ENCODE results near the gene SSR3.
"Not testable (repeated sequence)": the region's sequence is repeated elsewhere in the genome, so short reads cannot be mapped to it uniquely, and the experiment has no call there.

SSR3 gene

GRCh38 chr3:156575641-156576040, 20.7 kb upstream of the SSR3 start:
- no peak for DNase-seq

DNA sequence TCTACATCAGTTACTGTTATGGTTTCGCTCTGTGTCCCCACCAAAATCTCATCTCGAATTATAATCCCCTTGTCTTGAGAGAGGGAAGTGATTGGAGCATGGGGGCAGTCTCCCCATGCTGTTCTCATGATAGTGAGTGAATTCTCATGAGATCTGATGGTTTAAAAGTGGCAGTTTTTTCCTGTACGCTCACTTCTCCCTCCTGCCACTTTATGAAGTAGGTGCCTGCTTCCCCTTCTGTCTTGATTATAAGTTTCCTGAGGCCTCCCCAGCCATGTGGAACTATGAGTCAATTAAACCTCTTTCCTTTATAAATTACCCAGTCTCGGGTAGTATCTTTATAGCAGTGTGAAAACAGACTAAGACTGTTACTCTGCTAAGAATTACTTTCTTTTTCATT, 15.0 kb upstream of the SSR3 start:
- not testable (repeated sequence) for DNase-seq

- DNase-seq: not testable (repeated sequence)
These were observed 14.1 kb upstream of the SSR3 start for GRCh38 chr3:156569016-156569415.

- DNase-seq: no peak
These were observed 9.2 kb upstream of the SSR3 start for GRCh38 chr3:156563900-156564682.

DNA sequence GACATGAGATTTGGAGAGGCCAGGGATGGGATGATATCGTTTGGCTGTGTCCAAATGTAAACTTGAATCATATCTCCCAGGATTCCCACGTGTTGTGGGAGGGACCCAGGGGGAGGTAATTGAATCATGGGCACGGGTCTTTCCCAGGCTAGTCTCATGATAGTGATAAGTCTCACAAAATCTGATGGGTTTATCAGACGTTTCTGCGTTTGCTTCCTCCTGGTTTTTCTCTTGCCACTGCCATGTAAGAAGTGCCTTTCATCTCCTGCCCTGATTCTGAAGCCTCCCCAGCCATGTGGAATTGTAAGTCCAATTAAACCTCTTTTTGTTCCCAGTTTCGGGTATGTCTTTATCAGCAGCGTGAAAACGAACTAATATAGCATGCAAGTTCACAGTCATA, 7.6 kb upstream of the SSR3 start:
- DNase-seq: not testable (repeated sequence)

DNA sequence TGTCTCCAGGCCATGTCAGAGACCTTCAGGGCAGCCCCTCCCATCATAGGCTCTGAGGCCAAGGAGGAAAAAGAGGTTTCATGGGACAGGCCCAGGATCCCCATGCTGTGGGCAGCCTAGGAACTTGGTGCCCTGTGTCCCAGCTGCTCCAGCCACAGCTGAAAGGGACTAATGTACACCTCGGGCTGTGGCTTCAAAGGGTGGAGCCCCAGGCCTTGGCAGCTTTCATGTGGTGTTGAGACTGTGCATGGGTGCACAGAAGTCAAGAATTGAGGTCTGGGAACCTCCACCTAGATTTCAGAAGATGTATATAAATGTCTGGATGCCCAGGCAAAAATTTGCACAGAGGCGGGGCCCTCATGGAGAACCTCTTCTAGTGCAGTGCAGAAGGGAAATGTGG, 6.6 kb upstream of the SSR3 start:
- DNase-seq: no peak

DNA sequence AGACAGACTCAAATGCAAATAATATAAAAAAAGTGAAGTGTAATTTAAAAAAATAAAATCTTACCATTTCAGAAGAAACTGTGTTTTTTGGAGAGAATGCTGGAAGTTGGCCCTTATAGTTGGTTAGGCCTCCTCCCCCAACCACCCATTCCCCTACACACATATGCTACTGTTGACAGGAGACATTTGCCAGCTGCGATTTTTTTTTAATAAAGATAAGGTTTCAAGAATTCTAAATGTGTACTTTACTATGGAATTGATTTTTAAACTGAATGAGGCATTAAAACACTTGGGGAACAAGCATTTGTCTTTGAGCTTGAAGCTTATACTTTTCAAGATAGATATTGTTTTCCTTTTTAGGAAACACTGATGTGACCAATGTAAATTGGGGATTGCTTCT, 4.4 kb upstream of the SSR3 start:
- no peak for DNase-seq

- DNase-seq: no peak
These were observed 3.5 kb upstream of the SSR3 start for GRCh38 chr3:156558389-156558788.

DNA sequence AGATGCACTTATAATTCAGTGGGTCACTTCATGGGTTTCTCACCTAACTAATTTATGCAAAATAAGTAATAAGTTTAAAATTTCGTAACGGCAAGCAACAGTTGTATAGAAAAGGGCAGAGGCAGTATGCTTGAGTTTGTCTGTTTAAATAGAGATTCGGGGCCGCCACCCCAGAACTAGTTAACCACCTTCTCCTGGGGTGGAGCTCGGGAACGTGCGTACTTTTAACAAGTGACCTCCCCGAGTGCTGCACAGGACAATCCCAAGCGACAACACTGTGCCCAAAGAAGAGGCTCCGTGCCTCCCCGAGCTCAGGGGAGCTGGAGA, 439 bp downstream of the SSR3 start:
- DNase-seq: no peak

DNA sequence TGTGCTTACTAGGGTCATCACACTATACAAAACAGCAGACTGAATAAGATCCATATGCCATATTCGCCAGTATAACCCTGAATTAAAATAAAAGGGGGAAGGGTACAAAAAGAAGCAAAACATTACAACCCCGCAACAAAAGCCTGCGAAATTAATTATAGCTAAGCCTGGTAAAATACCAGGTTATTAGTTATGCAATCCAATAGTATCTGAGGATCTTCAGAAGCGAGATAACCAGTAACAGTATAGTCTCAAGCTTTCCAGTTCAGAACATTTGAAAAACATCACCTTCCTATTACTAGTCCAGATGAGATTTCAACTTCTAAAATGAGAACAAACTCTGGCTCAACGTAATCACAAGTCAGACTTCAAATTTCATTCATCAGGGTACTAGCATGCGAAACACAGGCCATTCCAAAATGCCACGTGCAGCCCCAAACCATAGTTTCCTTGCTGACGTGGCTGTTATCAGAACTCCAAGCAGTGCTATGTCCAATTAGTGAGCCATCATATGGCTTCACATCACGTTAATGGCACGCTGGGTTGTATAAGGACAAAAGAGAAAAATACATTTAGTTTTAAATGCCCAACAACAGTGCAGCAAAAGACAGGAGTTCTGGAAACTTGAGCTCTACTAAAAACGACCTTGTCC, 1.1 kb downstream of the SSR3 start:
- no peak for DNase-seq

DNA sequence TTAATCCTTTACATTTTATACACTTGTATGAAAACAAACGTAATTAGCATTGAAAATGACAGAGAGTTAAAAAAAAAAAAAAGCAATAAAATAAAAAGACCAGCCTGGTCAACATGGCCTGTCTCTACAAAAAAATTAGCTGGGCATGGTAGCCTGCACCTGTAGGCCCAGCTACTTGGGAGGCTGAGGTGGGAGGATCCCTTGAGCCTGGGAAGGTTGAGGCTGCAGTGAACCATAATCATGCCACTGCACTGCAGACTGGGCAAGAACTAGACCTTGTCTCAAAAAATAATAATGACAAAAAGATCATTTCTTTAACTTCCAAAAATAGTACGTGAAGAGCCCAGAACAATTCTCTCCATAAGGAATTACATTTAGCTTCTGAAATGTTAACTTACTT, 1.9 kb downstream of the SSR3 start:
- no peak for DNase-seq

DNA sequence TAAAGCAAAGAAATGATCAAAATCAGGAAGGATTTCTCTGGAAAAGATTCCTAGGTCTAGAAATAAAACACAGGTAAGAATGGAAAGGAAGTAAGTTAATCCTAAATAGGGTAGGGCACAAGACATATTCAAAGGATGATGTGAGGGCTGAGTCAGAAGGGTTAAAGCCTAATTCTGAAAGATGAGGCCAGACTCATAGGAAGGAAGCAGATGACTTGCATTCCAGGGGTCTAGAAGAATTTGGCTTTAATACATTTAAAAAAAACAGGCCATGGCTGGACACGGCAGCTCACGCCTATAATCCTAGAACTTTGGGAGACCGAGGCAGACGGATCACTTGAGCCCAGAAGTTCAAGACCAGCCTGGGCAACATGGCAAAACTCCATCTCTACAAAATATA, 3.2 kb downstream of the SSR3 start:
- no peak for DNase-seq

- no peak for DNase-seq
These were observed 3.7 kb downstream of the SSR3 start for GRCh38 chr3:156551261-156551660.

DNA sequence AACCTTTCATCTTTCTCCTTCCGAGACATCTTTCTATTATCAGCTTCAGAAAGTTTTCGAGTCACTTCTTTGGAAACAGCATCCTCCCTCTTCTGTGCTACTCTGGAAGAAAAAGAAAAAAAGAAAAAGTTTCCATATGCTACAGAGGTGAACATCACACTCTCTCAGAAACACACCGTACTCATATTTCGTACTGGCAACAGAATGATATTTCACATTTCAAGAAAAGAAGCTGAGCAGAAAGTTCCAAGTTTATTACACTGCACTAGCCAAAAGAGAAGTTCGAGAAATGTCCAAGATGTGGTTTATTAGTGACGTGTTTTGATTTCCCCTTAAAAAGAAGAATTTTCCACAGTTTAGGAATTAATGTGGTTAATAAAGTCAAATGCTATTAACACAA, 6.0 kb downstream of the SSR3 start:
- DNase-seq: no peak

GRCh38 chr3:156548041-156548687, 6.8 kb downstream of the SSR3 start:
- DNase-seq: no peak

- DNase-seq: no peak
These were observed 7.3 kb downstream of the SSR3 start for GRCh38 chr3:156547637-156548036.

DNA sequence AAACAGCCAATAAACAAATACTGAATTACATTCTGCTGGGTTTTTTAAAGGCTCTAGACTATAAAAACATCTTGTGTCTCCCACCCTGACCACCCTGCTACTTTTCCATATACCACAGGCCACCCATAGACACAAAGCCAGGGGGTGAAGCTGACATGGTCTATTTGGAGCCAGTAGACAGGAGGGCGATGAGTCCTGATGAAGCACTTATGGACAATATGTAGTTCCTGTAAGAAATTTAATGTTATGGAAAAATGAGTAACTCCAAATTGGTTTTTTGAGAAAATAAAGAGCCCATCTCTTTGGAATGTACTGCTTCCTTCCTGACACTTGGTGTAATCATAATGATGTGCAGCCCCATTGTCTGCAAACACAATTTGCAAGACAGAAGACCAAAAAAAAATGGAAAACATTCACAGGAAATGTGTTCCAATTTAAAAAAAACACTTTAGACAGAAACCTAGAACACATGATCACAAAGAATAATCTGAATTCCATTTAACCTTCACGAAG, 11.8 kb downstream of the SSR3 start:
- no peak for DNase-seq

DNA sequence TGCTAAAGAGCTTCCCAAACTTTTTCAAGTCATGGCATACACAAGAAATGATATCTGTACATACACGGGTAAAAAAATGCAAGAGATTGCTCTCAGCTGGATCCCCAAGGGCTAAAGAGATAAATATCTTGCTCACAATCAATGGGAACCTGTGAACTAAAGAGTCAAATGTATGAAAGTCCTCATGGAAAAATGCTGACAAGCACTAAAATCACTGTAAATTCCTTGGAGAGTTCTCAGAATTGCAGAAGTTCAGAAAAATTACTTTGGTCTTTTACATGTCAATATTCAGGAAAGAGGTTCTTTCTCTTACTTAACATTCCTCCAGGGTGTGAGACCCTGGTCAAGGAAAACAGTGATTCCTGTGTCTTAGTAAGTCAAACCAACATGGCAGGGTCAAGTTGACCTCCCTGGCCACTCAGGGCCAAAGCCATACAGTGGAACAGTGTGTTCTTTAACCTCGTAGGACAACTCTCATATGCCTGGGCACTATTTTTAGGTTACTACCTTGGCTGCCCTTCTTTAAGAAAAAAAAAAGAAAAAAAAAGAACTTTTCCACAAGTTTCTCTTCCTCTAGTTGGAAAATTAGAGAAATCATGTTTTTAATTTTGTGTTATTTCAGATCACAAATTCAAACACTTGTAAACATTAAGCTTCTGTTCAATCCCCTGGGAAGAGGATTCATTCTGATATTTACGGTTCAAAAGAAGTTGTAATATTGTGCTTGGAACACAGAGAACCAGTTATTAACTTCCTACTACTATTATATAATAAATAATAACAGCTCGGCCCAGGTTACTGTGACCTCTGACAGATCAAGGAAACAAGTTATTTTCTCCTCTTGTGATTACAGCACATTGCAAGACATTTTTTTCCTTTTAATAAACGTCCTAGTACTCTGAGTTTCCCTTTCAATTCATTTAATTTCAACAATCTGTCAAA, 12.5 kb downstream of the SSR3 start:
- no peak for DNase-seq

DNA sequence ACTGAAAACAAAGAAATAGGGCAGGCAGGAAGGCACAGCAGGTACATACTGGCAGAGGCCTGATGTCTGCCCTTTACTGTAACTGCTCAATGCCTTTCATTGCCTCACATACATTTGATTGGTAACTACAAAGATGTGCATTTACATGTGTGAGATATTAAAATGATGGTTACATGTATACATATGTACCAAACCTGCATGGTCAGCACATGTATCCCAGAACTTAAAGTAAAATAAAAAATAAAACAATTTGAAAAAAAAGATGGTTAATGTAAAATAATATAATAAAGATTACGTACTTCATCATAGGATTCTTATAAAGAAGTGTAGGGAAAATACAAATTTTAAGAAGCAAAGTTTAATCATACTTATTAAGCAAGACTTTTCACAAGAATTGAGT, 15.1 kb downstream of the SSR3 start:
- DNase-seq: no peak

DNA sequence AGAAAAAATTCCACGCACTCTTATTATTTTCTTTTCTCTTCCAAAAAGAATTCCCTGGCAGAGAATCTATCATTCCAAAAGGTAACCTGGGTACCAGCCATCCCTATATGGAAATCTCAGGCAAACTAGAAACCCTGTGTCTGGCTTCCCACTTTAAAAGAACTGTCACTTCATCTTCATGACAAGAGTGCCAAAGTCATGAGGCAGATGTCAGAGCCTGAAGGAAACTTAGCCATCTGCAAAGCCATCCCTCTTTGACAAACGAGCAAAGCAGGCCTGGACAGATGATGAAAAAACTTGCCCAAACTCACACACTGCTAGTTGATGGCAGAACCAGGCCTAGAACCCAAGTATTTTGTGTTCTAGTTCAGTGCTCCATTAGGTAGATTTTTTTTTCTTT, 15.9 kb downstream of the SSR3 start:
- no peak for DNase-seq

DNA sequence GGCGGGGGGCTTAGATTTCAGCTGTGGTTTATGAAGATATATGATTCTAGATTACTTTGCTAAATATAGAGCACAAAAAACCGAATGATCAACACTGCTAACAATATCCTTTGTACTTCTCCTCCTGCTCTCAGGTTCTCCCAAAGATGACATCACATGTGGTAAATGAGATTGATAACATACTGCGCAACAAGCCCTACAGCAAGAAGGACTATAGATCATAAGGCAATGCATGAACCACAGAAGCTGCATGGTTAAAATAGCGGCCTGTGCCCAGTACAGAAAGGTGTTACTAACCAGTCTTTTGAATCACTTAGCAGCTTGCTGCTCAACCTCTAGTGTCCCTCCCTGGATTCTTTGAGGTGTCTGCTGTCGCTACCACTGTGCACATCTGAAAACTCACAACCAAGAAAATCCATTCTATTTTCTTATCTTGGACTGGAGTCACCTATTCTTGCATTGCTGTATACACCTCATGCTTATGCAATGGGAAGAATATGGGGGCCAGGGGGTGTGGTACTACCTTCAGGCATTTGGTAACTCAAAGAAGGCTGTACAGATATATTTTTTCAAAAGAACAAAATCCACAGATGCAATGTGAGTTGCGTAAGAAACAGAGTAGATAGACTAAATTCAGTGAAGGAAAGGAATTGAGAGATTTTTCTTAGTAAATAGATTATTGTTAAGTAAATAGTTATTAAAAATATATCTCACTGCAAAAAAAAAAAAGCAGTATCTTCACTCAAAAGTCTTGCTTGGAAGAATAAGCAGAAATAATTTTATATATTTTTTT, 18.2 kb downstream of the SSR3 start:
- DNase-seq: no peak

GRCh38 chr3:156535798-156536197, 19.1 kb downstream of the SSR3 start:
- no peak for DNase-seq
